ENCODE data around the gene SMURF1.

Gene SMURF1

DNA sequence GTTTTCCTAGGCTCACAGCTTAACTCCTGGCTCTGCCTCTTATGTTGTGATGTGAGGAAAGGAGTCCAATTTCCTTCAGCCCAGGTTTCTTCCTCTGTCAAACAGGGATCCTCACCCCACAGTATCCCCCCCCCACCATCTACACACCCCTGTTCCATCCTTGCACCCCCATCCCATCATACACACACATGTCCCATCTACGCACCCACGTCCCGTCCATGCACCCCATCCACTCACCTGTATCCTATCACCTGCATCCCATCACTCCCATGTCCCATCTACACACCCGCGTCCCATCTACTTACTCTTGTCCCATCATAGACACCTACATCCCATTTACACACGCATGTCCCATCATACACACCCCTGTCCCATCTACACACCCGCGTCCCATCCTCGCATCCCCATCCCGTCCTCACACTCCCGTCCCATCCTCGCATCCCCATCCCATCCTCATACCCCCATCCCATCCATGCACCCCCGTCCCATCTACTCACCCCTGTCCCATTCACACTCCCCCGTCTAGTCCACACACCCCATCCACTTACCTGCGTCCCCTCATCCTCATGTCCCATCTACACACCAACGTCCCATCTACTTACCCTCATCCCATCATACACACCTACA lies 148.3 kb downstream of the SMURF1 start:
- no peak overlapping the region for H3K27ac ChIP-seq
- no peak for DNase-seq (ENCODE audit: low read depth, low spot score)

GRCh38 chr7:98995111-98995510 lies 148.8 kb downstream of the SMURF1 start:
- H3K27ac ChIP-seq: no peak overlapping the region
- DNase-seq (ENCODE audit: low read depth, low spot score): no peak

GRCh38 chr7:98994046-98994944 lies 149.6 kb downstream of the SMURF1 start:
- no peak overlapping the region for H3K27ac ChIP-seq
- no peak for DNase-seq (ENCODE audit: low read depth, low spot score)

DNA sequence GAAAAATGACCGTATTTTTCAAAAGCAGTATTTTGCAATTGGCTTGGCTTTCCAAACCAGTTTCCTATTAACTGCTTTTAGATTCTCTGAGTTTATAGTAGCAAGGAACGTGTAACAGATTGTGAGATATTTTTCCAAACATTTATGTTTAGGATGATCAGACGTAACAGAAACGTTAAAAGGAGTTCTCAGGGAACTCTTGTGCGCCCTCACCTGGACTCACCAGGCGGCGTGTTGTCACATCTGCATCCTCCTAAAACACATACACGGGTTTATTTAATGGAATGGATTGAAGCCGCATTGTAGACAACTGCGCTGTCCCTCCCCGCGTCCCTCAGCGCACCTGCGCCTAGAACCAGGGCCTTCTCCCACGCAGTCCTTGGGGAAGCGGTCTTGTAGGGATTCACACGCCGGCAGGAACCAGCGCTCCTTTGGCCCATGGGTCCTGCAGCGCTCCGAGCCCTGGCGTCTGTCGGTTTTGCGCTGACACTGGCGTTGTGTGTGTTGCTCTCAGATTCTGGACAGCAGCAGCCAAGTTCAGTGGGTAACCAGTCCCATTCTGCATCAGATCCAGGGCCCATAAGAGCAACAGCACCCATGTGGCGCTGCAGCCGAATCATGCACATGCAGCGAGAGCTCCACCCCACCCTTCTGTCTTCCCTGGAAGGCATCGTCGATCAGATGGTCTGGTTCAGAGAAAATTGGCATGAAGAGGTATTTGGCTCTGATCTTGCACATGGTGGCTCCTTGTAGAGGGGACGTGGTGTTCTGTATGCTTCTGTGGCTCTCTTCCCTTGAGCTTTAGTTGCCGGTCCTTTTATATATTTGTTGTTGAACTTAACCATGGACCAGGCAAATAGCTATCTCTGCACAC lies 150.6 kb downstream of the SMURF1 start:
- H3K27ac ChIP-seq: no peak overlapping the region
- DNase-seq (ENCODE audit: low read depth, low spot score): no peak

DNA sequence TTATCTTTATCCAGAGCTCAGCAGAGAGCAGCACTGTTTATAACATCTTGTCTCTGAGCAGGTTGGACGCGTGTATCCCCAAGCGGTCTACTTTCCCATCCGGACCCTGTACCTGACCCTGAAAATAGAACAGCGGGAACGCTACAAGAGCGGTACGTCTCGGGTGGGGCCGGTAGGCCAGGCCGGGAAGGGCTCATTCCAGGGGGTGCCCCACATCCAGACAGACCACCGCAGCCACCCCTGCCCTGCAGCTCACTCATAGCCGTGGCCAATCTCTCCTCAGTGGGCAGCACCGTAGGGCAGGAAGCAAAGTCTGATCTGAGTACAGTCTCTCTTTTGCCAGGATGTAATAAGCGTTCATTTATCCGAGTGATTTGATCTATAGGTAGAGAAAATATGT lies 151.8 kb downstream of the SMURF1 start:
- H3K27ac ChIP-seq: no peak overlapping the region
- no peak for DNase-seq (ENCODE audit: low read depth, low spot score)

- H3K27ac ChIP-seq: no peak overlapping the region
- no peak for DNase-seq (ENCODE audit: low read depth, low spot score)
Observed at GRCh38 chr7:98991141-98991540, 152.8 kb downstream of the SMURF1 start.

- no peak overlapping the region for H3K27ac ChIP-seq
- DNase-seq (ENCODE audit: low read depth, low spot score): no peak
Observed at GRCh38 chr7:98990356-98990755, 153.6 kb downstream of the SMURF1 start.

GRCh38 chr7:98988641-98989040 lies 155.3 kb downstream of the SMURF1 start:
- no peak for DNase-seq (ENCODE audit: low read depth, low spot score)
- H3K27ac ChIP-seq: no peak overlapping the region

DNA sequence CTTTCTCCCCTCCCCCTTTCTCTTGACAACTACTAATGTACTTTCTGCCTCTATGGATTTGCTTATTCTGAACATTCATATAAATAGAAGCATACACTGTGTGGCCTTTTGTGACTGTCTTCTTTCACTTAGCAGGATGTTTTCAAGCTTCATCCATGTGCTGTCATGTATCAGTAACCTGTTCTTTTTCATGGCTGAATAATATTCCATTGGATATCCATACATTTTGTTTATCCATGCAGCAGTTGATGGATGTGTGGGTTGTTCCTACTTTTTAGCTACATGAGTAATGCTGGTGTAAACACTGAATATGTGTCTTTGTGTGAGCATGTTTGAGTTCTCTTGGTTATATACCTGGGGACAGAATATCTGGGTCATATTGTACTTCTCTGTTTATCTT lies 158.0 kb downstream of the SMURF1 start:
- no peak overlapping the region for H3K27ac ChIP-seq
- no peak for DNase-seq (ENCODE audit: low read depth, low spot score)

DNA sequence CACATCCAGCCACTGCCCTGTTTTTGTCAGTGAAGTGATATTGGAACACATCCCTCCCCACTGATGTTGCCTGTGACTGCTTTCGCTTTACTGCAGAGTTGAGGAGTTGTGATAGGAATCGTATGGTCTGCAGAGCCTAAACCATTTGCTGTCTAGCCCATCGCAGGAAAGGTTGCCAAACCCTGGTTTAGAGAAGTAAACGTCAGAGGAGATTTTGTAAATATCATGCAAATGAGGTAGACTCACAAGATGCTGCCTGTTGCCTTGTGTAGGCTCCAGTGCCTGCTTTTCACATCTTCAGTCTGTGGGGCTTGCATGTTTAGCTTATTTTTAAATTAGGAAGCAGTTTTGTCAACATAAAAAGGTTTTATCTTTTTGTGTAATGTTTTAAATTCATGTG lies 158.5 kb downstream of the SMURF1 start:
- H3K27ac ChIP-seq: no peak overlapping the region
- DNase-seq (ENCODE audit: low read depth, low spot score): no peak

- DNase-seq (ENCODE audit: low read depth, low spot score): no peak
- H3K27ac ChIP-seq: no peak overlapping the region
Observed at GRCh38 chr7:98984126-98984525, 159.8 kb downstream of the SMURF1 start.

DNA sequence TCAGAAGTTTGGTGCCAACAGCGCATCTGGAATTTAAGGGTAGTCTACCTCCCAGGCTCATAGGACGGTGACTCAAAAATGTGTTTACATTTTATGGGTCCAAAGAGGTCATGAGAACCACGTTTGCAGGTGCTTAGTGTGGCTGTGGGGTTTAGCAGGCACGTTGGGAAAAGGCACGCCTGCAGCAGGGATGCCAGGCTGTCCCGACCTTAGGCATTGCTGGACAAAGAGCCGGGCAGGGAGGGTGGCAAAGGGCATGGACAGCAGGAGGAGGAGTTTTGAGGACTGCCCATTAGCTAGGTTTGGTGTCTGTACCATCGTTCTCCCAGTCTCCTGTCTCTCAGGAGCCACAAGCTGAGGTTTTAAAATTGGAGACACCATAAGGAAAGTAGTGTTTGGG lies 161.2 kb downstream of the SMURF1 start:
- H3K27ac ChIP-seq: no peak overlapping the region
- no peak for DNase-seq (ENCODE audit: low read depth, low spot score)

DNA sequence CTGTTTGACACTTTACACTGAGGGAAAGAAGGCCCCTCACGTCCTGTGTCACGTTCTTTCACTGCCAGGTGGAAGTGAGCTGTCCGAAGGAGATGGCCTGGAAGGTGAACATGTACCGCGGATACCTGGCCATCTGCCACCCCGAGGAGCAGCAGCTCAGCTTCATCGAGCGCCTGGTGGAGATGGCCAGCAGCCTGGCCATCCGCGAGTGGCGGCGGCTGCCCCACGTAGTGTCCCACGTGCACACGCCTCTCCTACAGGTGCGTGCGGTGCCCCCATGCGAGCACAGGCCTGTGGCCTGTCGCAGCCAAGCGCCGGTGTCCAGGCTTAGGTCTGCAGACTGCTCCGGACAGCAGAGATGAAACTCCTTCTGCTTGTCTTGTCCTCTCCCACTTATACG lies 162.2 kb downstream of the SMURF1 start:
- no peak for DNase-seq (ENCODE audit: low read depth, low spot score)
- H3K27ac ChIP-seq: no peak overlapping the region

GRCh38 chr7:98978672-98979071 lies 165.2 kb downstream of the SMURF1 start:
- no peak overlapping the region for H3K27ac ChIP-seq
- DNase-seq (ENCODE audit: low read depth, low spot score): no peak

Measured in epithelial cell of prostate (primary cell).